ENCODE measurements around the gene TAF4. TPM values are rescaled to one million over a fixed set of nuclear protein-coding genes. Genes with fewer than 3 reads are reported as not detected.

Gene TAF4
- total RNA-seq, 1 experiment from 2014 or later, result 64.3 TPM

- no TSS peak for BruUV-seq (replicated peaks)
- Mint-ChIP-seq H3K9me3 (ENCODE audit: low read depth, unreplicated experiment) (no peaks in the 10 kb centered on the region), H3K27ac (ENCODE audit: unreplicated experiment) (no peak overlapping the region), H3K4me3 (ENCODE audit: low read depth, unreplicated experiment) (no peak overlapping the region), H3K27me3 (ENCODE audit: unreplicated experiment) (no peaks in the 10 kb centered on the region), H3K4me1 (ENCODE audit: low read depth, unreplicated experiment) (peaks cover 45% of the 10 kb centered on the region), H3K36me3 (ENCODE audit: insufficient read depth, unreplicated experiment) (peaks cover 43% of the 10 kb centered on the region)
- no peak for DNase-seq
- CTCF ChIA-PET, result interaction anchor here (1.6 kb wide), 1 partner anchor 28 kb away, joined by 3 read pairs; no protein-coding TSS in a partner anchor
- no peak for TF ChIP-seq CTCF (IDR thresholded peaks at IDR 0.05; ENCODE audit: unreplicated experiment)
- intact Hi-C loops (cut with micrococcal nuclease; ENCODE audit: unreplicated experiment), result loop anchor here (5.0 kb wide), 1 partner anchor 76 kb away; no protein-coding TSS in a partner anchor
Observed at GRCh38 chr20:62060631-62061541, 4.8 kb downstream of the TAF4 start.

- Mint-ChIP-seq H3K9me3 (ENCODE audit: low read depth, unreplicated experiment) (no peaks in the 10 kb centered on the region), H3K36me3 (ENCODE audit: insufficient read depth, unreplicated experiment) (peaks cover 38% of the 10 kb centered on the region), H3K27me3 (ENCODE audit: unreplicated experiment) (no peaks in the 10 kb centered on the region), H3K4me3 (ENCODE audit: low read depth, unreplicated experiment) (no peak overlapping the region), H3K4me1 (ENCODE audit: low read depth, unreplicated experiment) (peaks cover 45% of the 10 kb centered on the region), H3K27ac (ENCODE audit: unreplicated experiment) (no peak overlapping the region)
- no peak for TF ChIP-seq CTCF (IDR thresholded peaks at IDR 0.05; ENCODE audit: unreplicated experiment)
- no peak for DNase-seq
- BruUV-seq (replicated peaks), result no TSS peak
- intact Hi-C loops (cut with micrococcal nuclease; ENCODE audit: unreplicated experiment), result loop anchor here (5.0 kb wide), 1 partner anchor 77 kb away; no protein-coding TSS in a partner anchor
- CTCF ChIA-PET, result interaction anchor here (1.6 kb wide), 1 partner anchor 27 kb away, joined by 3 read pairs; no protein-coding TSS in a partner anchor
Observed at GRCh38 chr20:62059920-62060630, 5.6 kb downstream of the TAF4 start.

- peaks cover 36% of the 10 kb centered on the region for H3K36me3 Mint-ChIP-seq (ENCODE audit: insufficient read depth, unreplicated experiment)
- peaks cover 45% of the 10 kb centered on the region for H3K4me1 Mint-ChIP-seq (ENCODE audit: low read depth, unreplicated experiment)
- intact Hi-C loops (cut with micrococcal nuclease; ENCODE audit: unreplicated experiment), result no loop called here
- H3K4me3 Mint-ChIP-seq (ENCODE audit: low read depth, unreplicated experiment), result no peak overlapping the region
- H3K27me3 Mint-ChIP-seq (ENCODE audit: unreplicated experiment), result no peaks in the 10 kb centered on the region
- DNase-seq, result no peak
- no TSS peak for BruUV-seq (replicated peaks)
- no peaks in the 10 kb centered on the region for H3K9me3 Mint-ChIP-seq (ENCODE audit: low read depth, unreplicated experiment)
- CTCF ChIA-PET, result no interaction called here
- no peak overlapping the region for H3K27ac Mint-ChIP-seq (ENCODE audit: unreplicated experiment)
- TF ChIP-seq CTCF (IDR thresholded peaks at IDR 0.05; ENCODE audit: unreplicated experiment), result no peak
Observed at GRCh38 chr20:62059401-62059800, 6.3 kb downstream of the TAF4 start.

- Mint-ChIP-seq H3K27me3 (ENCODE audit: unreplicated experiment) (no peaks in the 10 kb centered on the region), H3K36me3 (ENCODE audit: insufficient read depth, unreplicated experiment) (peaks cover 31% of the 10 kb centered on the region), H3K4me3 (ENCODE audit: low read depth, unreplicated experiment) (no peak overlapping the region), H3K4me1 (ENCODE audit: low read depth, unreplicated experiment) (peaks cover 45% of the 10 kb centered on the region), H3K27ac (ENCODE audit: unreplicated experiment) (no peak overlapping the region), H3K9me3 (ENCODE audit: low read depth, unreplicated experiment) (no peaks in the 10 kb centered on the region)
- TF ChIP-seq CTCF (IDR thresholded peaks at IDR 0.05; ENCODE audit: unreplicated experiment), result no peak
- intact Hi-C loops (cut with micrococcal nuclease; ENCODE audit: unreplicated experiment), result no loop called here
- DNase-seq, result no peak
- CTCF ChIA-PET, result no interaction called here
- BruUV-seq (replicated peaks), result no TSS peak
Observed at GRCh38 chr20:62058941-62059340, 6.7 kb downstream of the TAF4 start.
